Muscle layer of duodenum (tissue), 2 donors: Measurements from ENCODE around the gene IGSF8.
"Not testable (repeated sequence)": the region's sequence is repeated elsewhere in the genome, so short reads cannot be mapped to it uniquely, and the experiment has no call there.

Experiments used
- H3K27ac ChIP-seq: one replicate; pipeline ENCODE4 v1.7.0; 2013; ENCODE audit warnings: mild to moderate bottlenecking, low read length
- H3K27me3 ChIP-seq: one replicate; pipeline ENCODE4 v1.7.0; 2013; ENCODE audit warnings: low read depth, mild to moderate bottlenecking, control low read depth, low read length
- H3K36me3 ChIP-seq, 2 donors: one replicate each; pipeline ENCODE4 v1.7.0; 2013; ENCODE audit warnings: low read length in 2 of 2, control low read depth in 1 of 2, mild to moderate bottlenecking in 1 of 2; ENCODE audit not compliant: insufficient read depth in 2 of 2, control insufficient read depth in 1 of 2
- H3K4me1 ChIP-seq, 2 donors: one replicate each; pipeline ENCODE4 v1.7.0; 2013; ENCODE audit warnings: low read length in 2 of 2, mild to moderate bottlenecking in 2 of 2, control low read depth in 1 of 2, moderate library complexity in 1 of 2; ENCODE audit not compliant: insufficient read depth in 2 of 2, control insufficient read depth in 1 of 2
- H3K4me3 ChIP-seq, 2 donors: one replicate each; pipeline ENCODE4 v1.7.0; 2013; ENCODE audit warnings: low read length in 2 of 2, low read depth in 1 of 2, mild to moderate bottlenecking in 1 of 2
- H3K9me3 ChIP-seq, 2 donors: one replicate each; pipeline ENCODE4 v1.7.0; 2013; ENCODE audit warnings: low read length in 2 of 2, control low read depth in 1 of 2, mild to moderate bottlenecking in 1 of 2; ENCODE audit not compliant: control insufficient read depth in 1 of 2
- donor health status: healthy.

Gene IGSF8

GRCh38 chr1:160061369-160062229 lies 36.8 kb downstream of the IGSF8 start:
- Histone ChIP-seq H3K9me3 (no peaks in the 10 kb centered on the region), H3K4me1 (no peaks in the 10 kb centered on the region), H3K36me3 (no peaks in the 10 kb centered on the region), H3K27me3 (no peaks in the 10 kb centered on the region), H3K4me3 (no peak overlapping the region), H3K27ac (no peak overlapping the region)

GRCh38 chr1:160058087-160058486 lies 40.3 kb downstream of the IGSF8 start:
- Histone ChIP-seq H3K27ac (no peak overlapping the region), H3K27me3 (no peaks in the 10 kb centered on the region), H3K36me3 (no peaks in the 10 kb centered on the region), H3K4me3 (no peak overlapping the region), H3K9me3 (no peaks in the 10 kb centered on the region), H3K4me1 (no peaks in the 10 kb centered on the region)

GRCh38 chr1:160056648-160057169 lies 41.7 kb downstream of the IGSF8 start:
- no peaks in the 10 kb centered on the region for H3K27me3 ChIP-seq
- H3K27ac ChIP-seq: no peak overlapping the region
- no peaks in the 10 kb centered on the region for H3K4me1 ChIP-seq
- H3K9me3 ChIP-seq: no peaks in the 10 kb centered on the region
- no peak overlapping the region for H3K4me3 ChIP-seq
- no peaks in the 10 kb centered on the region for H3K36me3 ChIP-seq

GRCh38 chr1:160053548-160054365 lies 44.7 kb downstream of the IGSF8 start:
- H3K4me1 ChIP-seq: no peaks in the 10 kb centered on the region
- no peaks in the 10 kb centered on the region for H3K36me3 ChIP-seq

GRCh38 chr1:160052936-160053335 lies 45.5 kb downstream of the IGSF8 start:
- no peak overlapping the region for H3K4me3 ChIP-seq
- H3K4me1 ChIP-seq: no peaks in the 10 kb centered on the region
- no peaks in the 10 kb centered on the region for H3K9me3 ChIP-seq
- no peaks in the 10 kb centered on the region for H3K36me3 ChIP-seq
- no peaks in the 10 kb centered on the region for H3K27me3 ChIP-seq
- no peak overlapping the region for H3K27ac ChIP-seq

More at GRCh38 chr1:160053548-160054365, 44.7 kb downstream of the IGSF8 start:
- no peak overlapping the region for H3K27ac ChIP-seq
- no peak overlapping the region for H3K4me3 ChIP-seq
- no peaks in the 10 kb centered on the region for H3K27me3 ChIP-seq
- H3K9me3 ChIP-seq: no peaks in the 10 kb centered on the region

GRCh38 chr1:160050619-160051018 lies 47.8 kb downstream of the IGSF8 start:
- peaks cover 11 to 13% of the 10 kb centered on the region in 2 donors for H3K4me1 ChIP-seq
- no peak overlapping the region for H3K27ac ChIP-seq
- H3K9me3 ChIP-seq: no peaks in the 10 kb centered on the region
- no peaks in the 10 kb centered on the region for H3K36me3 ChIP-seq
- H3K4me3 ChIP-seq: no peak overlapping the region
- H3K27me3 ChIP-seq: no peaks in the 10 kb centered on the region

GRCh38 chr1:160050182-160050581 lies 48.2 kb downstream of the IGSF8 start:
- H3K36me3 ChIP-seq, H3K4me3 ChIP-seq, H3K27me3 ChIP-seq, H3K9me3 ChIP-seq, H3K27ac ChIP-seq: not testable (repeated sequence)
- H3K4me1 ChIP-seq: peaks cover 11 to 13% of the 10 kb centered on the region in 2 donors

- no peaks in the 10 kb centered on the region for H3K9me3 ChIP-seq
- peaks cover 11 to 13% of the 10 kb centered on the region in 2 donors for H3K4me1 ChIP-seq
- no peak overlapping the region for H3K27ac ChIP-seq
- H3K27me3 ChIP-seq: no peaks in the 10 kb centered on the region
- H3K4me3 ChIP-seq: no peak overlapping the region
- no peaks in the 10 kb centered on the region for H3K36me3 ChIP-seq
Observed at GRCh38 chr1:160049101-160049500, 49.3 kb downstream of the IGSF8 start.

GRCh38 chr1:160048335-160048734 lies 50.1 kb downstream of the IGSF8 start:
- H3K36me3 ChIP-seq: no peaks in the 10 kb centered on the region
- H3K27ac ChIP-seq: no peak overlapping the region
- H3K27me3 ChIP-seq: no peaks in the 10 kb centered on the region
- no peaks in the 10 kb centered on the region for H3K9me3 ChIP-seq
- H3K4me3 ChIP-seq: no peak overlapping the region
- H3K4me1 ChIP-seq: peaks cover 11 to 13% of the 10 kb centered on the region in 2 donors

- no peaks in the 10 kb centered on the region for H3K9me3 ChIP-seq
- H3K4me3 ChIP-seq: peak overlapping the region in 1 of 2 donors; percentile 7
- no peak overlapping the region for H3K27ac ChIP-seq
- no peaks in the 10 kb centered on the region for H3K36me3 ChIP-seq
- H3K4me1 ChIP-seq: peaks cover 11 to 13% of the 10 kb centered on the region in 2 donors
- H3K27me3 ChIP-seq: no peaks in the 10 kb centered on the region
Observed at GRCh38 chr1:160047111-160047991, 51.1 kb downstream of the IGSF8 start.
